Right atrium auricular region (tissue), 2 donors: ENCODE data around the gene PEX7. TPM values are rescaled to one million over a fixed set of nuclear protein-coding genes. Genes with fewer than 3 reads are reported as not detected.
"Not testable (repeated sequence)": the region's sequence is repeated elsewhere in the genome, so short reads cannot be mapped to it uniquely, and the experiment has no call there.

ENCODE experiments used
- DNase-seq: peaks from one replicate; pipeline ENCODE4 v3.0.0-alpha.2; 2019; ENCODE audit warnings: low spot score
- H3K27ac ChIP-seq, 2 donors: fragments of 200-600 bp; sonication (generic); 1 replicate in 1 of 2; 2 replicates in 1 of 2; pipeline ENCODE4 v1.5.1; 2016 to 2019
- H3K27me3 ChIP-seq, 2 donors: fragments of 200-600 bp; sonication (generic); one replicate each; pipeline versions ENCODE4 v1.5.1 to v1.6.0; 2017 to 2019
- H3K36me3 ChIP-seq: fragments of 200-600 bp; sonication (generic); one replicate; pipeline ENCODE4 v1.5.1; 2016
- H3K4me1 ChIP-seq, 2 donors: fragments of 200-600 bp; sonication (generic); one replicate each; pipeline versions ENCODE4 v1.5.1 to v1.6.0; 2017 to 2019
- H3K4me3 ChIP-seq, 2 donors: fragments of 200-600 bp; sonication (generic); 1 replicate in 1 of 2; 2 replicates in 1 of 2; pipeline ENCODE4 v1.5.1; 2017 to 2019; ENCODE audit warnings: mild to moderate bottlenecking in 1 of 2, moderate library complexity in 1 of 2
- H3K9me3 ChIP-seq, 2 donors: fragments of 200-600 bp; sonication (generic); one replicate each; pipeline ENCODE4 v1.5.1; 2019
- CTCF ChIP-seq, 2 donors: fragments of 200-600 bp; sonication (generic); IDR thresholded peaks; one replicate each; pipeline ENCODE4 v1.5.1; 2019; ENCODE audit warnings: antibody characterized with exemption in 2 of 2
- total RNA-seq, 2 donors: library from RNA; depleted of rRNA; stranded (reverse); fragments of >200 nt; gene quantifications; one replicate each; pipeline ENCODE4 v1.1.0, GENCODE V29; 2016

The PEX7 gene
- total RNA-seq, 2 donors from 2014 or later, result 7.2 to 14.5 TPM

- no peak for TF ChIP-seq CTCF (IDR thresholded peaks at IDR 0.05)
- no peak for DNase-seq
- Histone ChIP-seq H3K4me3 (no peak overlapping the region), H3K36me3 (no peaks in the 10 kb centered on the region), H3K4me1 (peaks cover 0 to 15% of the 10 kb centered on the region in 2 donors), H3K27me3 (no peaks in the 10 kb centered on the region), H3K27ac (no peak overlapping the region), H3K9me3 (no peaks in the 10 kb centered on the region)
These were observed 135.8 kb downstream of the PEX7 start for GRCh38 chr6:136958168-136958567.

GRCh38 chr6:136959471-136959891, 137.1 kb downstream of the PEX7 start:
- Histone ChIP-seq H3K27me3 (no peaks in the 10 kb centered on the region), H3K4me3 (no peak overlapping the region), H3K4me1 (peaks cover 0 to 24% of the 10 kb centered on the region in 2 donors), H3K36me3 (no peaks in the 10 kb centered on the region), H3K27ac (no peak overlapping the region), H3K9me3 (no peaks in the 10 kb centered on the region)
- no peak for TF ChIP-seq CTCF (IDR thresholded peaks at IDR 0.05)
- no peak for DNase-seq

GRCh38 chr6:136959935-136960334, 137.5 kb downstream of the PEX7 start:
- not testable (repeated sequence) for DNase-seq, H3K27me3 ChIP-seq, H3K27ac ChIP-seq, H3K36me3 ChIP-seq, H3K4me3 ChIP-seq, H3K9me3 ChIP-seq
- H3K4me1 ChIP-seq, result peaks cover 0 to 29% of the 10 kb centered on the region in 2 donors

- DNase-seq, result no peak
These were observed 138.4 kb downstream of the PEX7 start for GRCh38 chr6:136960781-136961180.

GRCh38 chr6:136961848-136962247, 139.5 kb downstream of the PEX7 start:
- no peak for DNase-seq
- Histone ChIP-seq H3K27ac (no peak overlapping the region), H3K4me1 (peaks cover 0 to 27% of the 10 kb centered on the region in 2 donors), H3K27me3 (no peaks in the 10 kb centered on the region), H3K9me3 (no peaks in the 10 kb centered on the region), H3K36me3 (no peaks in the 10 kb centered on the region), H3K4me3 (no peak overlapping the region)
- no peak for TF ChIP-seq CTCF (IDR thresholded peaks at IDR 0.05)

More at GRCh38 chr6:136960781-136961180, 138.4 kb downstream of the PEX7 start:
- TF ChIP-seq CTCF (IDR thresholded peaks at IDR 0.05), result no peak
- no peaks in the 10 kb centered on the region for H3K27me3 ChIP-seq
- peaks cover 0 to 29% of the 10 kb centered on the region in 2 donors for H3K4me1 ChIP-seq
- no peak overlapping the region for H3K27ac ChIP-seq
- H3K4me3 ChIP-seq, result no peak overlapping the region
- H3K36me3 ChIP-seq, result no peaks in the 10 kb centered on the region
- H3K9me3 ChIP-seq, result no peaks in the 10 kb centered on the region

GRCh38 chr6:136962661-136963060, 140.3 kb downstream of the PEX7 start:
- DNase-seq, result no peak
- no peak for TF ChIP-seq CTCF (IDR thresholded peaks at IDR 0.05)
- Histone ChIP-seq H3K27ac (peak overlapping the region; percentile 54 to 55), H3K36me3 (no peaks in the 10 kb centered on the region), H3K27me3 (no peaks in the 10 kb centered on the region), H3K9me3 (no peaks in the 10 kb centered on the region), H3K4me1 (peaks cover 0 to 21% of the 10 kb centered on the region in 2 donors), H3K4me3 (no peak overlapping the region)
